Gastroesophageal sphincter (tissue), 3 donors: Measurements from ENCODE around the gene CEP68.

Experiments
- CTCF ChIP-seq, 4 experiments: fragments of 200-600 bp in 2 of 4; fragments of 450-650 bp in 2 of 4; sonication (generic) in 1 of 4; IDR thresholded peaks; one replicate each; pipeline ENCODE4 v1.5.1; 2017 to 2019; ENCODE audit warnings: antibody characterized with exemption in 4 of 4, mild to moderate bottlenecking in 2 of 4, moderate library complexity in 2 of 4
- POLR2A ChIP-seq, 2 donors: fragments of 450-650 bp; IDR thresholded peaks; one replicate each; pipeline ENCODE4 v1.6.1; 2017; ENCODE audit warnings: antibody characterized with exemption in 2 of 2, mild to moderate bottlenecking in 2 of 2, moderate library complexity in 1 of 2
- POLR2AphosphoS5 ChIP-seq: sonication (generic); formaldehyde crosslinking; IDR thresholded peaks from one replicate; pipeline ENCODE4 v1.6.1; 2017; ENCODE audit warnings: antibody characterized with exemption

- TF ChIP-seq CTCF (IDR thresholded peaks at IDR 0.05) = no peak
- no peak for TF ChIP-seq POLR2A (IDR thresholded peaks at IDR 0.05)
- TF ChIP-seq POLR2AphosphoS5 = no peak
Measured at GRCh38 chr2:65015731-65016130, 40.5 kb upstream of the CEP68 start.
